HFFc6 (cell line): ENCODE data around the gene ARFRP1. TPM values are rescaled to one million over a fixed set of nuclear protein-coding genes. Genes with fewer than 3 reads are reported as not detected.

Experiments used
- DNase-seq: peaks from one replicate; pipeline ENCODE4 v3.0.0-alpha.2; 2018
- H3K27ac Mint-ChIP-seq: 2 replicates; pipeline ENCODE4 v1.8.0; 2020; ENCODE audit warnings: mild to moderate bottlenecking, mixed read lengths
- H3K27me3 Mint-ChIP-seq: 2 replicates; pipeline ENCODE4 v1.8.0; 2021; ENCODE audit warnings: mild to moderate bottlenecking, moderate library complexity, mixed read lengths; ENCODE audit not compliant: insufficient read depth
- H3K36me3 Mint-ChIP-seq: 2 replicates; pipeline ENCODE4 v1.8.0; 2021; ENCODE audit warnings: low read depth, mixed read lengths
- H3K4me1 Mint-ChIP-seq: 2 replicates; pipeline ENCODE4 v1.8.0; 2020; ENCODE audit warnings: low read depth, mixed read lengths
- H3K4me3 Mint-ChIP-seq: 2 replicates; pipeline ENCODE4 v1.8.0; 2020; ENCODE audit warnings: mild to moderate bottlenecking, moderate library complexity, mixed read lengths
- H3K9me3 Mint-ChIP-seq: 2 replicates; pipeline ENCODE4 v1.8.0; 2020; ENCODE audit warnings: mild to moderate bottlenecking, mixed read lengths
- CTCF ChIP-seq: fragments of 200-600 bp; sonication (generic); IDR thresholded peaks from 2 replicates; pipeline ENCODE4 v1.5.0; 2021; ENCODE audit warnings: antibody characterized with exemption, mild to moderate bottlenecking
- total RNA-seq, 6 experiments: library from RNA; stranded (reverse); fragmentation: NEBNext Ultra II Directional; extraction: Animal tissue kit (Norgen Biotek cat#: 25700); gene quantifications; 2 replicates in 1 of 6; 3 replicates in 5 of 6; pipeline ENCODE4 v1.2.3, GENCODE V29; 2021

Gene ARFRP1
- total RNA-seq, 6 experiments from 2014 or later, result 35.1 to 44.2 (median 37.4) TPM

GRCh38 chr20:63689046-63690002 lies 18.5 kb downstream of the ARFRP1 start:
- no peak for TF ChIP-seq CTCF
- H3K36me3 Mint-ChIP-seq, result peaks cover 4% of the 10 kb centered on the region; the same call in 1 of the 2 replicates
- no peak overlapping the region for H3K4me3 Mint-ChIP-seq

GRCh38 chr20:63688228-63689045 lies 19.3 kb downstream of the ARFRP1 start:
- Mint-ChIP-seq H3K4me3 (no peak overlapping the region), H3K4me1 (peaks cover 17% of the 10 kb centered on the region), H3K9me3 (no peaks in the 10 kb centered on the region; the same call in 1 of the 2 replicates), H3K27ac (peak overlapping the region; percentile 38), H3K36me3 (peaks cover 10% of the 10 kb centered on the region), H3K27me3 (peaks cover 19% of the 10 kb centered on the region)
- no peak for DNase-seq
- no peak for TF ChIP-seq CTCF

More at GRCh38 chr20:63689046-63690002, 18.5 kb downstream of the ARFRP1 start:
- Mint-ChIP-seq H3K27me3 (peaks cover 24% of the 10 kb centered on the region), H3K4me1 (peaks cover 10% of the 10 kb centered on the region; the same call in 1 of the 2 replicates), H3K27ac (peak overlapping the region; percentile 40; the same call in 1 of the 2 replicates), H3K9me3 (no peaks in the 10 kb centered on the region)
- DNase-seq, result no peak

- H3K27ac Mint-ChIP-seq, result peak overlapping the region; percentile 94
- peaks cover 23% of the 10 kb centered on the region for H3K4me1 Mint-ChIP-seq
- TF ChIP-seq CTCF, result no peak
- no peak overlapping the region for H3K4me3 Mint-ChIP-seq
- peaks cover 11% of the 10 kb centered on the region for H3K36me3 Mint-ChIP-seq
- H3K9me3 Mint-ChIP-seq, result no peaks in the 10 kb centered on the region; the same call in 1 of the 2 replicates
- no peak for DNase-seq
- H3K27me3 Mint-ChIP-seq, result peaks cover 15% of the 10 kb centered on the region
These were observed 20.2 kb downstream of the ARFRP1 start for GRCh38 chr20:63687419-63688178.

- H3K9me3 Mint-ChIP-seq, result no peaks in the 10 kb centered on the region; the same call in 1 of the 2 replicates
- H3K4me1 Mint-ChIP-seq, result peaks cover 27% of the 10 kb centered on the region
- peaks cover 14% of the 10 kb centered on the region for H3K27me3 Mint-ChIP-seq
- H3K4me3 Mint-ChIP-seq, result no peak overlapping the region
- H3K27ac Mint-ChIP-seq, result peak overlapping the region; percentile 94
- H3K36me3 Mint-ChIP-seq, result peaks cover 11% of the 10 kb centered on the region
- no peak for TF ChIP-seq CTCF
- peak; percentile 77 for DNase-seq
These were observed 21.1 kb downstream of the ARFRP1 start for GRCh38 chr20:63686492-63687321.
